LNCAP (cell line): ENCODE results near the gene MRPL32.

ENCODE experiments used
- TF ChIP-seq, protein P1 (sequence below): fragments of 450-650 bp; IDR thresholded peaks from 2 replicates; pipeline ENCODE4 v1.5.1; 2017; ENCODE audit warnings: mild to moderate bottlenecking

Gene MRPL32

DNA sequence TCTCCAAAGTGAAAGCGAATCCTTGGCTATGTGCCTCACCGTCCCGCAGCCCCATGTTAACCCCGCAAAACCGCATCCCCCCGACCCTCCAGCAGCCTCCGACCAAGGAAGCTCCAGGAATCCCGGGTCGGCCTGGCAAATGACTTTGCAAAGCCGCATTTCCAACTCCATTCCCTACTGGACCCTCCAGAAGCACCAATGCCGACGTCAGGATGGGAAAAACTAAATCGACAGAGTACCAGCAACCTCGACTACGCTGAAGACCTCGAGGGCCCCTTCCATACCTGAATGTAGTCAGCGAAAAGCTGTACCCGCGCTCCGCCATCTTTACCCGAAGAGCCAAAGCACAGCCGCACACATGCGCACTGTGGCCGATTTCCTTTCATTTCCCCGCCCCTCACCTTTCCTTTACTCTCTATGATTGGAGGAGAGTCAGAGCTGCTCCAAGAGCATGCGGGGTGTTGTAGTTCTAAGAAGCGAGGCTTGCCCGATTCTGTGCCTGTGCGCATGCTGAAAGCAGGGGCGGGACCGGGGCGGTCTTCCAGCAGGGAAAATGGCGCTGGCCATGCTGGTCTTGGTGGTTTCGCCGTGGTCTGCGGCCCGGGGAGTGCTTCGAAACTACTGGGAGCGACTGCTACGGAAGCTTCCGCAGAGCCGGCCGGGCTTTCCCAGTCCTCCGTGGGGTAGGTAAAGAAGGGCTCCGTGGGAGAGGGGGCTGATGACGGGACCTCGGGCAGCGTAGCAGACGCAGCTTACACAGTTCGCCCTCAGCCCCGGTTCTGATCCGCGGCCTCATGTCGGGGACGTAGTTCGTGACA is at the start of gene MRPL32, which contains the start of gene PSMA2:
TSS of gene MRPL32 (plus strand) at position 543 of the 818 bp plus-strand sequence. CDS start at position 554, 11 bp downstream.
TSS of gene PSMA2 (minus strand) at position 341 of the 818 bp plus-strand sequence. CDS start at position 325, 16 bp downstream.
- TF ChIP-seq, protein P1, sequence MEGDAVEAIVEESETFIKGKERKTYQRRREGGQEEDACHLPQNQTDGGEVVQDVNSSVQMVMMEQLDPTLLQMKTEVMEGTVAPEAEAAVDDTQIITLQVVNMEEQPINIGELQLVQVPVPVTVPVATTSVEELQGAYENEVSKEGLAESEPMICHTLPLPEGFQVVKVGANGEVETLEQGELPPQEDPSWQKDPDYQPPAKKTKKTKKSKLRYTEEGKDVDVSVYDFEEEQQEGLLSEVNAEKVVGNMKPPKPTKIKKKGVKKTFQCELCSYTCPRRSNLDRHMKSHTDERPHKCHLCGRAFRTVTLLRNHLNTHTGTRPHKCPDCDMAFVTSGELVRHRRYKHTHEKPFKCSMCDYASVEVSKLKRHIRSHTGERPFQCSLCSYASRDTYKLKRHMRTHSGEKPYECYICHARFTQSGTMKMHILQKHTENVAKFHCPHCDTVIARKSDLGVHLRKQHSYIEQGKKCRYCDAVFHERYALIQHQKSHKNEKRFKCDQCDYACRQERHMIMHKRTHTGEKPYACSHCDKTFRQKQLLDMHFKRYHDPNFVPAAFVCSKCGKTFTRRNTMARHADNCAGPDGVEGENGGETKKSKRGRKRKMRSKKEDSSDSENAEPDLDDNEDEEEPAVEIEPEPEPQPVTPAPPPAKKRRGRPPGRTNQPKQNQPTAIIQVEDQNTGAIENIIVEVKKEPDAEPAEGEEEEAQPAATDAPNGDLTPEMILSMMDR, result no peak

GRCh38 chr7:42883950-42884349 is 48.2 kb upstream of the MRPL32 start:
- TF ChIP-seq, protein P1, result no peak

GRCh38 chr7:42886129-42886528 is 46.0 kb upstream of the MRPL32 start:
- TF ChIP-seq, protein P1, result peak; percentile 47

DNA sequence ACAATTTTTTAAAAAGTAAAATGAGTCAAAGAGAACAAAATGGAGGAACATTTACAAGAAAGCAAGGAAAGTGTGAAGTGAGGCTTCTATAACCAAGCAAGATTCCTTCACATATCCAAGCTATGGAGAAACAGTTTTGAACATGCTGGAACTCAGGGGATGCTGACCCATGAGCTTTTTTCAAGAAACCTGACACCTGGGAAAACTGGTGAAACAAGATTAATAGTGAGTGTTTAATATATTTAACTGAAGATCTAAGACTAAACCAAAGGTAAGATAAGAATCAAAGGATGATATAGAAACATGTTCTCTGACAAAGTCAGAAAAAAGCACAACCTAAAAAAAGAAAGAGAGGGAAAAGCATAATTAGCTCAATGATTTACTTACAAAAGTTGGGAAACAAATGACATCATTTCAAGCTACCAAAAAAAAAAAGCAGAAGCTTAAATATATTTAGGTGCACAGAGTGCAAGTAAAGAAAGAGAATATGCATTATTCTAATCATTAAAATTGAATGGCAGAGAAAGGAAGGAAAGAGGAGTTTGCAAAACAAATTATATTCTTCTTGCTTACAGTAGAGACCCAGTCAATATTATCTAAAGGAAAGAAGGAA is 45.2 kb upstream of the MRPL32 start:
- TF ChIP-seq, protein P1, result no peak

DNA sequence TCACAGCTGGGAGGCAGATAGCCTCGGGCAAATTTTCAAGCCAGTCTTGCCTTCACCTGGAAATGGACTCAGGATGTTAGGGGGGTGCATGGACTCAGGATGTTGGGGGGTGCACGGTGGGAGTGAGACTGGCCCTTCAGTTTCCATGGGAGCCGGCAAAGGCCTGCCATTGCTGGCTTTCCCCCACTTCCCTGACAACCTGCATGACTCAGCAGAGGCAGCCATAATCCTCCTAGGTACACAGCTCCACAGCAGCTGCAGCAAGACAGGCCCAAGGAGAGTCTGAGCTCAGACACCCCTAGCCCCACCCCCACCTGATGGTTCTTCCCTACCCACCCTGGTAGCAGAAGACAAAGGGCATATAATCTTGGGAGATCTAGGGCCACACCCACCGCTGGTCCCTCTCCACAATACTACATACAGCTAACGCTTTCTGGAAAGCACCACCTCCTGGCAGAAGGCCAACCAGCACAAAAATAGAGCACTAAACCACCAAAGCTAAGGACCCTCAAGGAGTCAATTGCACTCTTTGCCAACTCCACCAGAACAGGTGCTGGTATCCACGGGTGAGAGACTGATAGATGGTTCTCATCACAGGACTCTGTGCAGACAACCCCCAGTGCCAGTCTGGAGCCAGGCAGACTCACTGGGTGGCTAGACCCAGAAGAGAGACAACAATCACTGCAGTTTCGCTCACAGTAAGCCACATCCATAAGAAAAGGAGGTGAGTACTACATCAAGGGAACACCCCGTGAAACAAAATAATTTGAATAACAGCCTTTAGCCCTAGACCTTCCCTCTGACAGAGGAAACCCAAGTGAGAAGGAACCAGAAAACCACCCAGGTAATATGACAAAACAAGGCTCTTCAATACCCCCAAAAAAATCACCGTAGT is 38.6 kb upstream of the MRPL32 start:
- TF ChIP-seq, protein P1, result no peak

DNA sequence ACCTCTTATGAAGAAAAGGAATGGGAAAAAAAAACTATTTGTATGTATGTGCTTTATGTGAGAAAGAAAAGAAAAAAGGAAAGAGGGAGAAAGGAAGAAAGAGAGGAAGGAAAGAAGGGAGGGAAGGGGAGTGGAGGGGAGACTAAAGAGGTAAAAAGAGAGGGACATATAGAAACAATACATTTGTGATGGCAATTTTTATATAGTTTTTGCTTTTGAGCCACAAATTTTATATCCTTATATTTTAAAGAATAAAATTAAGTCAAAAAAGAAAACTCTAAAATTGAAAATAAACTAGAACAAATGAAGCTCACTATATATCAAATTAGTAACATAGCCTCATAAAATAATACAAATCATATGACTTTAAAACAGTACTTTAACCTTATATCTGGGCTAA is 31.3 kb upstream of the MRPL32 start:
- TF ChIP-seq, protein P1, result no peak

GRCh38 chr7:42902331-42902730 is 29.8 kb upstream of the MRPL32 start:
- TF ChIP-seq, protein P1, result no peak
